Left renal pelvis (tissue), 4 donors: ENCODE measurements around the gene NR1H4. TPM values are rescaled to one million over a fixed set of nuclear protein-coding genes. Genes with fewer than 3 reads are reported as not detected.
"Not testable (repeated sequence)": the region's sequence is repeated elsewhere in the genome, so short reads cannot be mapped to it uniquely, and the experiment has no call there.

ENCODE experiments used
- DNase-seq, 4 donors: peaks; one replicate each; pipeline ENCODE4 v3.0.0-alpha.2; 2013; ENCODE audit warnings: low read depth in 4 of 4, low spot score in 3 of 4
- polyA plus RNA-seq, 4 donors: library from polyadenylated mRNA; unstranded; fragments of 120-200 nt; gene quantifications; one replicate each; pipeline ENCODE4 v1.2.1, GENCODE V29; 2013; ENCODE audit not compliant: insufficient read length in 4 of 4

The NR1H4 gene
- polyA plus RNA-seq, 4 donors = 0.82 to 16.5 (median 12.7) TPM

- no peak for DNase-seq
Measured at GRCh38 chr12:100468126-100468525, 5.5 kb upstream of the NR1H4 start.

GRCh38 chr12:100472325-100472724 lies 1.3 kb upstream of the NR1H4 start:
- DNase-seq = no peak

GRCh38 chr12:100473050-100473715 lies 483 bp upstream of the NR1H4 start:
- DNase-seq = no peak

GRCh38 chr12:100474617-100475016 lies 951 bp downstream of the NR1H4 start:
- no peak for DNase-seq

- no peak for DNase-seq
Measured at GRCh38 chr12:100476013-100476751, 2.5 kb downstream of the NR1H4 start.

GRCh38 chr12:100481021-100481420 lies 7.4 kb downstream of the NR1H4 start:
- DNase-seq = no peak

- DNase-seq = no peak
Measured at GRCh38 chr12:100484183-100484886, 10.7 kb downstream of the NR1H4 start.

GRCh38 chr12:100484891-100485471 lies 11.3 kb downstream of the NR1H4 start:
- no peak for DNase-seq

GRCh38 chr12:100485983-100486382 lies 12.3 kb downstream of the NR1H4 start:
- no peak for DNase-seq

GRCh38 chr12:100489251-100489820 lies 15.7 kb downstream of the NR1H4 start:
- DNase-seq = no peak

GRCh38 chr12:100490056-100490455 lies 16.4 kb downstream of the NR1H4 start:
- no peak for DNase-seq

- DNase-seq = no peak
Measured at GRCh38 chr12:100491104-100491503, 17.4 kb downstream of the NR1H4 start.

GRCh38 chr12:100493396-100494012 lies 19.8 kb downstream of the NR1H4 start:
- no peak for DNase-seq

- no peak for DNase-seq
Measured at GRCh38 chr12:100494026-100494425, 20.4 kb downstream of the NR1H4 start.

GRCh38 chr12:100494538-100494937 lies 20.9 kb downstream of the NR1H4 start:
- no peak for DNase-seq

- DNase-seq = no peak
Measured at GRCh38 chr12:100497105-100497795, 23.6 kb downstream of the NR1H4 start.

GRCh38 chr12:100498141-100498540 lies 24.5 kb downstream of the NR1H4 start:
- DNase-seq = no peak

GRCh38 chr12:100499416-100499815 lies 25.8 kb downstream of the NR1H4 start:
- DNase-seq = no peak

GRCh38 chr12:100502718-100503117 lies 29.1 kb downstream of the NR1H4 start:
- not testable (repeated sequence) for DNase-seq

GRCh38 chr12:100503228-100503628 lies 29.6 kb downstream of the NR1H4 start:
- peak in 1 of 4 donors; percentile 39 for DNase-seq
